ENCODE results near the gene MIEN1. TPM values are rescaled to one million over a fixed set of nuclear protein-coding genes. Genes with fewer than 3 reads are reported as not detected.
"Not testable (repeated sequence)": the region's sequence is repeated elsewhere in the genome, so short reads cannot be mapped to it uniquely, and the experiment has no call there.

MIEN1 gene
- total RNA-seq, 1 donor from 2014 or later, result 18.7 TPM

GRCh38 chr17:39716879-39717536, 13.3 kb downstream of the MIEN1 start:
- no peak for DNase-seq (ENCODE audit: low read depth in 2 of 2)

DNA sequence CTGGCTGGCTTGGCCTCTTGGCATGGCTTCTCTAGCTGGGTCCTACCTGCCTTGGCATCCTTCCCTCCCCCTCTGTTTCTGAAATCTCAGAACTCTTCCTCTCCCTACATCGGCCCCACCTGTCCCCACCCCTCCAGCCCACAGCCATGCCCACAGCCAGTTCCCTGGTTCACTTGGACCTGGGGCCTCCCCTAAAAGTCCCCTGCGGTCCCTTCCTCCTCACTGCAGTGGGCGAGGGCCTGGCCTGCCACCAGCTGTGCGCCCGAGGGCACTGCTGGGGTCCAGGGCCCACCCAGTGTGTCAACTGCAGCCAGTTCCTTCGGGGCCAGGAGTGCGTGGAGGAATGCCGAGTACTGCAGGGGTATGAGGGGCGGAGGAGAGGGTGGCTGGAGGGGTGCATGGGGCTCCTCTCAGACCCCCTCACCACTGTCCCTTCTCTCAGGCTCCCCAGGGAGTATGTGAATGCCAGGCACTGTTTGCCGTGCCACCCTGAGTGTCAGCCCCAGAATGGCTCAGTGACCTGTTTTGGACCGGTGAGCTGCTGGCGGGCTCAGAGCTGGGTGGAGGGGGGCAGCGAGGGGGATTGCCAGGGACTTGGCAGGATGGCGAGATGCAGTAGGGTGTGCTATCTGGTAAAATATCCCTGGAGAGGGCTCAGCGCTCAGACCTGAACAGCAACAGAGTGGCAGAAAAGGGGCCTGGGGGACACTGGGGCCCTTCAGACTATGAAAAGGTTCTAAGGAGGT, 14.1 kb downstream of the MIEN1 start:
- DNase-seq (ENCODE audit: low read depth in 2 of 2), result no peak

- no peak for DNase-seq (ENCODE audit: low read depth in 2 of 2)
These were observed 14.8 kb downstream of the MIEN1 start for GRCh38 chr17:39715375-39716072.

DNA sequence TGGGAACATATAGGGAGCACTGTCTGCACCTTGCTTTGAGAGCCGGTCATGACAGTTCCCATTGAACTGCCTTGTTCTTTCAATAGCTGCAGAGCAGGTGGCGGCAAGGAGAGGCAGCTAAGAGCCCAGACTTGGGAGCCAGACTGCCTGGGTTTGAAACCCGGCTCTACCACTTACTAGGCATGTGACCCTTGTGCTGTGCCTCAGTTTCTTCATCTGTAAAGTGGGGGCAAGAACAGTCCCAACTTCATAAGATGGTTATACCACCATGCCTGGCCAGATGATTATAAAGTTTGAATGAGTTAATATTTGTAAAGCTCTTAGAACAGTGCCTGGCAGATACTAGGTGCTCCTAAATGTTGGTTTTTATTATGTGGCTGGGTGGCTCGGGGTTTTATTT, 16.1 kb downstream of the MIEN1 start:
- DNase-seq (ENCODE audit: low read depth in 2 of 2), result no peak

DNA sequence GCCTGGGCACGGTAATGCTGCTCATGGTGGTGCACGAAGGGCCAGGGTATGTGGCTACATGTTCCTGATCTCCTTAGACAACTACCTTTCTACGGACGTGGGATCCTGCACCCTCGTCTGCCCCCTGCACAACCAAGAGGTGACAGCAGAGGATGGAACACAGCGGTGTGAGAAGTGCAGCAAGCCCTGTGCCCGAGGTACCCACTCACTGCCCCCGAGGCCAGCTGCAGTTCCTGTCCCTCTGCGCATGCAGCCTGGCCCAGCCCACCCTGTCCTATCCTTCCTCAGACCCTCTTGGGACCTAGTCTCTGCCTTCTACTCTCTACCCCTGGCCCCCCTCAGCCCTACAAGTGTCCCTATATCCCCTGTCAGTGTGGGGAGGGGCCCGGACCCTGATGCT, 18.5 kb downstream of the MIEN1 start:
- DNase-seq (ENCODE audit: low read depth in 2 of 2), result no peak

DNA sequence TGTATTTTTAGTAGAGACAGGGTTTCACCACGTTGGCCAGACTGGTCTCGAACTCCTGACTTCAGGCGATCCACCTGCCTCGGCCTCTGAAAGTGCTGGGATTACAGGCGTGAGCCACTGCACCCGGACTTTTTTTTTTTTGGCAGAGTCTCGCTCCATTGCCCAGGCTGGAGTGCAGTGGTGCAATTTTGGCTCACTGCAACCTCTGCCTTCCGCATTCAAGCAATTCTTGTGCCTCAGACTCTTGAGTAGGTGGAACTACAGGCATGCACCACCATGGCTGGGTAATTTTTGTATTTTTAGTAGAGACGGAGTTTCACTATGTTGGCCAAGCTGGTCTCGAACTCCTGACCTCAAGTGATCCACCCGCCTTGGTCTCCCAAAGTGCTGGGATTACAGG, 19.3 kb downstream of the MIEN1 start:
- not testable (repeated sequence) for DNase-seq (ENCODE audit: low read depth in 2 of 2)

DNA sequence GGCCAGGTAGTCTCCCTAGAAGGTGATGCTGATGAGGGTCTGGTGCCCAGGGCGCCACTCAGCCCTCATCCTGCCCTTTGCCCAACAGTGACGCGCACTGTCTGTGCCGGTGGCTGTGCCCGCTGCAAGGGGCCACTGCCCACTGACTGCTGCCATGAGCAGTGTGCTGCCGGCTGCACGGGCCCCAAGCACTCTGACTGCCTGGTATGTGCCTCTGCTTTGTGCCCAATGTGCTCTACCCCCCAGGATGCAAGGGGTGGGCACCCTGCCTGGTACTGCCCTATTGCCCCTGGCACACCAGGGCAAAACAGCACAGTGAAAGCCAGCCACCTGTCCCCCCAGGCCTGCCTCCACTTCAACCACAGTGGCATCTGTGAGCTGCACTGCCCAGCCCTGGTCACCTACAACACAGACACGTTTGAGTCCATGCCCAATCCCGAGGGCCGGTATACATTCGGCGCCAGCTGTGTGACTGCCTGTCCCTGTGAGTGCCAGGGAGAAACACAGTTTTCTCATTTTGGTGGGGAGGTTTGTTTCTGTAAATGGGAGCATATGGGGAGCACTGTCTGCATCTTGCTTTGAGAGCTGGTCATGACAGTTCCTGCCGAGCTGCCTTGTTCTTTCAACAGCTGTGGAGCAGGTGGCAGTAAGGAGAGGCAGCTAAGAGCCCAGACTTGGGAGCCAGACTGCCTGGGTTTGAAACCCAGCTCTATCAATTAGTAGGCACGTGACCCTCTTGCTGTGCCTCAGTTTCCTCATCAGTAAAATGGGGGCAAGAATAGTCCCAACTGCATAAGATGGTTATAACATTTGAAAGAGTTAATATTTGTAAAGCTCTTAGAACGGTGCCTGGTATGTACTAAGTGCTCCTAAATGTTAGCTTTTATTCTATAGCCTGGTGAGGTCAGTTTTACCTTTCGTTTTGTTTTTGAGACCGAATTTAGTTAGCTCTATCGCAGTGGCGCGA, 20.1 kb downstream of the MIEN1 start:
- no peak for DNase-seq (ENCODE audit: low read depth in 2 of 2)

GRCh38 chr17:39709319-39709997, 20.9 kb downstream of the MIEN1 start:
- no peak for DNase-seq (ENCODE audit: low read depth in 2 of 2)

- DNase-seq (ENCODE audit: low read depth in 2 of 2), result no peak
These were observed 23.4 kb downstream of the MIEN1 start for GRCh38 chr17:39706921-39707337.

DNA sequence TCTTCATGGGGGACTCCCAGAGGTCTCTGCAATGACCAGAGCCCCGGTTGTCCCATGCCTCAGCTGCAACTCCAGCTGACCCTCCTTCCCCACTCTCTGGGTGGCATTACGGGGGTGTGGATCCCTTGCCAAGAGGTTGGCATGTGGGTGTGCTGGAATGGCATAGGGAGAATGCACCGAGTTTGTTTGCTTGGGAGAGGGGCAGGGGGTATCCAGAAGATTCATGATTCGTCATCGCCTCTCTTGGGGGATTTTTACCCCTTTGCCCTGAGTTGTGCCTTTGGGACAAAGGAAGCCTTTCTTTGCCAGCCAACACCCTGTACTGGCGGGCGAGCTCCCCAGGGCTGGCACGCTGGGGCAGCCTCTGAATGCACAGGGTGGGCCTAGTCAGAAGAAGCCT, 23.9 kb downstream of the MIEN1 start:
- no peak for DNase-seq (ENCODE audit: low read depth in 2 of 2)

DNA sequence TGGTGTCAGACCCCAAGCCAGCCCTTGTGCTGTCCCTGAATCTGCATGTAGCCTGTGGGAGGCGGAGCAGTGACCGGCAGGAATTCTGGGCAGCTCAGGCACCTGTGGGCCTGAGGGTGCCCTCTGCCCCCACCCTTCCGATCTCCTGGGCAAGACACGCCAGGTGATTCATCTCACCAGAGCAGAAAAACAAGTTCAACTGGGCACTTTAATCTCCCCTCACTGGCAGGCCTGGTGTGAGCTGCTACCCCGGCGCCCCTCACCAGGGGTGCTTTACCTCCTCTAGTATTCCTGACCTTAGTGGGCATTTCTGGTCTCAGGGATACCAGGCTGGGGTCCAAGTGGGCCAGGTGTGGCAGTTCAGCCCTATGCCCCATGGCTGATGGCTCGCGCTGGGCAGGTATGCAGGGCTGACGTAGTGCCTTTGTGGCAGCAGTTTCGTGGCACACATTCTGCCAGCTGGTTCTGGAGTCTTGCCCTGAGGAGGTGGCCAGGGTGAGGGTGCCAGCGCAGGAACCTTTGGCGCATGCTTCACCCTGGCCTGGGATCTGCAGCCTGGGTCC, 24.5 kb downstream of the MIEN1 start:
- DNase-seq (ENCODE audit: low read depth in 2 of 2), result no peak

DNA sequence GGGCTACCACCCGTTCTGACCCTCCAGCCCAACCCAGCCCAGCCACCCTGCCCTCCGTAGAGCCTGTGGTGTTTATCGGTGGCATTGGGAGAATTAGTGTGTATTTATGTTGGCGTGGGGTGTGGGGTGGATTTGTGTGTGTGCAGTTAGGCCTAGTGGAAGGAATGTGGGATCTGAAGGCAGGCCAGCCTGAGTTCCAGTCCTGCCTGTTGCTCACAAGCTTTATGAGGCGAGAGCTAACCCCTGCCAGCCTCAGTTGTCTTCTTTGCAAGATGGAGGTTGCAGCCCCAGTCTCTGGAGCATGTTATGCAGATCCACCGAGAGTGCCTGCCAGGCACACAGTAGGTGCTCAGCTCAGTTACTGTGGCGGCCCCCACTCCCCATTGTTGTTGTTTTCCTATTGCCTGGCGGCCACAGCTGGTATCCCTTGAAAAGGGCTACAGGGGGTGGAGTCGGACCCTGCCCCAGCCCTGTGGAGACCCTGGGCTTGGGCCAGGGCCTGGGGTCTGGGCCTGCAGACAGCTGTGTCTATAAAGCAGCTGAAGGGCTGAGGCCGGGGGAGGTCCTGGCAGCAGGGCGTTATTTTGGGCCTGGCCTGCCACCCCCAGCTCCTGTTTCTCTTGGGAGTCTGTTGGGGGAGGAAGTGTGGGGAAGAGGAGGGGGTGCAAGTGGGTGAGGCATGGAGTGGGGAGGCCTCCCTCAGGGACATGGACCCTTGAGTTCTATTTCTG, 25.3 kb downstream of the MIEN1 start:
- DNase-seq (ENCODE audit: low read depth in 2 of 2), result no peak

DNA sequence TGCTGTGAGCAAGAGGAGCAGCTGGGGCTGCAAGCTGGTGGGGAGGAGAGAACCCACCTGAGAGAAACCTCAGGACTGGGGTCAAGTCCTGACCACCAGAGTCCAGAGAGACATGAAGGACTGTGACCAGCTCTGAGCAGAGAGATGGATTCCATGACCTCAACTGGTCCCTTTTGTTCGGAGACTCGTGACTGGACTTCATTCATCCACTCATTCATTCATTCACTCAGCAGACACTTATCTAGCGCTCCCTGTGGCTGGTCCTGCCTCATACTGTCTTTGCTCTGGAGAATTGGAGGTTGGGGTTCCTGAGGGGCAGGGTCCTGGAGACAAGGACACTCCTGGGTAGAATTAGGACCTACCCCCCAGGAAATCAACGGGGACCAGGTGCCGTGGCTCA, 26.4 kb downstream of the MIEN1 start:
- no peak for DNase-seq (ENCODE audit: low read depth in 2 of 2)

- DNase-seq (ENCODE audit: low read depth in 2 of 2), result no peak
These were observed 27.1 kb downstream of the MIEN1 start for GRCh38 chr17:39702901-39703893.

DNA sequence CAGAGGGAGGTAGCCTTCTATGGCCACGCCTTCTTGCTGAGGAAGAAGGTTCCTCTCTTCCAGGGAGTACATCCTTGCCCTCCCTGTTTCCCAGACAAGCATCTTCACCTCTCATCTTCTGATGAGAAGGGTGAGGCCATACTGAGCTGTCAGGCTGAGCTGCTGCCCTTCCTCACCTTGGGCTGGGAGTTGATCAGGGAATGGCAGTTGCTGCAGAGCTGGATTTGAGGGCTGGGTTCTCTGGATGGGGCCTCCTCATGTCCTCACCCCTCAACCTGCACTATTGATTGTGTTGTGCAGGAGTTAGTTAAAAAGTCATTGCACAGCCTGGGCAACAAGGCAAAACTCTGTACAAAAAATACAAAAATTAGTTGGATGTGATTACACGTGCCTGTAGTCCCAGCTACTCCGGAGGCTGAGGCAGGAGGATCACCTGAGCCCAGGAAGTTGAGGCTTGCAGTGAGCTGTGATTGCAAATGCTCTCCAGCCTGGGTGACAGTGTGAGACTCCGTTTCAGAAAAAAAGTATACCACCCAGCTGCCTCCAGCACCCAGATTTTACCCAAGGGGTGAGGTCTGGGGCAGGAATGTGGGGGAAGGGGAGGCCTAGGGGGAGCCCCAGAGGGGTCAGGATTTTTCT, 28.4 kb downstream of the MIEN1 start:
- DNase-seq (ENCODE audit: low read depth in 2 of 2), result no peak

DNA sequence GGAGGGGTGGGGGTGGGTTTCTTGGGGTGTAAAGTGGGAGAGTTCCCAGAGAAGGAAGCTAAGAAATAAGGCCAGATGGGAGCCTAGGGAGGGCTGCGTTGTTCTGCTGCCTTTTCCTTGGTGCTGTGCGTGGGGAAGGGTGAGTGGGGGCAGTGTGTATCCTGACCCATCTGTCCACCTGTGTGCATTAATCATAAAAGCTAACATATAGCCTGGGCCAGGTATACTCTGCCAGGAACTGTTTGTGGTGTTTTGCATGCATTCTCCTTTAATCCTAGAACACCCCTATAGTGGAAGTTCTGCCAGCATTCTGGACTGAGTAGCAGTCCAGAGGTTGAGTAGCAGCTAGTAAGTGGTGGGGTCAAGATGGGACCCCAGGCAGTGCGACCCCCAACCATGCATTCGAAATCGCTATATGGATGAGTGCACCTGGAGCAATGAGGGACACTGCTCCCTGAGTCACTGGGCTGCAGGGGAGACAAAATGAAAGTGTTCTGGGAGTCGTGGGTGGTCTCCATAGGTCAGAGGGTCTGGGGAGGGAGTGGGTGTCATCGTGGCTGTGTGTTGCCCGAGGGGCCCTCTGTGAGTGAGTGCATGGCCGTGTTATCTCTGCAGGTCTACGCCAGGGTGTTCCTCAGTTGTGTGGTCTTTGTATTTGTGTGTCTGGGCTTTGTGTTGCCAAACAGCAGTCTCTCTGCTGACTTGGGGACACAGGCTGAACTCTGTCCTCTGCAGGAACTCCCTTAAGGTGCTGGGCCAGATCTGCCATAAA, 29.1 kb downstream of the MIEN1 start:
- DNase-seq (ENCODE audit: low read depth in 2 of 2), result no peak

Data from lung microvascular endothelial cell (primary cell).